ENCODE results near the gene CYS1.

CYS1 gene

DNA sequence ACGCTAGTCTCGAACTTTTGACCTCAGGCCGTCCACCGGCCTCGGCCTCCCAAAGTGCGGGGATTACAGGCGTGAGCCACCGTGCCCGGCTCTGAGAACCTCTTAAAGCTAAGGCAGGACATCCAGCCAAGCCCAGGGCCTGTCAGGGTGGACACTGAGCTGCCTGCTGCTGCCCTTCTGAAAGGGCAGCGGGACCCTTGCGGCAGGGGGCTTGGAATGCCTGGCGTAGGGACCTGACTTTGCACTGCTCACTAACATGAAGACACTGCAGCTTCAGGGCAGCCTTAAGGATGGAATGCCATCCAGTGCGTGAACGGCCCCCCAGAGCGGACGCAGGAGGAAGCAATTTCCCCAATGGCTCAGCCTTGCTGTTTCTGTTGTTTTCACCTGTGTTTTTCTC is 9.0 kb downstream of the CYS1 start:
- Mint-ChIP-seq H3K9me3 (peaks cover 5% of the 10 kb centered on the region), H3K27ac (no peak overlapping the region)

DNA sequence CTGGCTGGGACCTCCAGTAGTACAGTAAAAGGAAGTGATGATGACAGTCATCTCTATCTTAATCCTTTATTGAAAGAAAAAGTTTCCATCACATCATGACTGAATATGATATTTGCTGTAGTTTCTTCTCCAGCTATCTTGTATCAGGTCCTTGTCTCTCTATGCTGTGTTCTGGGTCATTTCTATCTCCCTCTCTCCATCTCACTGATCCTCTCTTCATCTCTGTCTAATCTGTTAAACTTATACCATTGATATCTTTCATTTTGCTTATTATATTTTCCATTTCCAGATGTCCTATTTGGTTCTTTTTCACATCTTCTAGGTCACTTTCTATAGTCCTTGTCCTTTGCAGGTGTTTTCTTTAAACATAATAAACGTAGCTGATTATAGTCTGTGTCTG is 12.3 kb downstream of the CYS1 start:
- H3K4me1 Mint-ChIP-seq (ENCODE audit: low read depth) = peaks cover 6% of the 10 kb centered on the region
- no peak overlapping the region for H3K27ac Mint-ChIP-seq
- H3K27me3 Mint-ChIP-seq = peaks cover 11% of the 10 kb centered on the region
- no peaks in the 10 kb centered on the region for H3K36me3 Mint-ChIP-seq (ENCODE audit: low read depth)
- H3K9me3 Mint-ChIP-seq = peaks cover 5% of the 10 kb centered on the region
- no peak overlapping the region for H3K4me3 Mint-ChIP-seq

More for the DNA sequence above, 9.0 kb downstream of the CYS1 start:
- Mint-ChIP-seq H3K4me1 (ENCODE audit: low read depth) (peaks cover 6% of the 10 kb centered on the region), H3K4me3 (no peak overlapping the region), H3K27me3 (peaks cover 37% of the 10 kb centered on the region), H3K36me3 (ENCODE audit: low read depth) (no peaks in the 10 kb centered on the region)

- peaks cover 5% of the 10 kb centered on the region for H3K9me3 Mint-ChIP-seq
- H3K36me3 Mint-ChIP-seq (ENCODE audit: low read depth) = no peaks in the 10 kb centered on the region
- peaks cover under 1% of the 10 kb centered on the region for H3K4me1 Mint-ChIP-seq (ENCODE audit: low read depth)
- H3K27ac Mint-ChIP-seq = no peak overlapping the region
- peaks cover 8% of the 10 kb centered on the region for H3K27me3 Mint-ChIP-seq
- H3K4me3 Mint-ChIP-seq = no peak overlapping the region
These were observed 12.9 kb downstream of the CYS1 start for GRCh38 chr2:10067330-10067729.

DNA sequence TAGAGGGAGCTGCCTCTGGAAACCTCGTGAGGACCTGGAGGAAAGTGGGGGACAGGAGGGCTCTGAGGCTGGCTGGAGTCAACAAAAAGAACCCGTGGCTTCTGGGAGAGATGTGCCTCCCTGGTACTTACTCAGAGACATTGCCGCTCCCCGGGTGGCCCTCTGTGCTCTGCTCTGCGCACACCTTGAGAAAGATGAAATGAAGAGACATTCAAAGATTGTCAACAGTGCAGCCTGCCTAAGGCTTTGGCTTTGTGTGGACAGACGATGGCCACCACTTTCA is 14.5 kb downstream of the CYS1 start:
- Mint-ChIP-seq H3K27ac (no peak overlapping the region), H3K36me3 (ENCODE audit: low read depth) (no peaks in the 10 kb centered on the region), H3K27me3 (peaks cover 4% of the 10 kb centered on the region), H3K9me3 (peaks cover 5% of the 10 kb centered on the region), H3K4me1 (ENCODE audit: low read depth) (no peaks in the 10 kb centered on the region), H3K4me3 (no peak overlapping the region)

DNA sequence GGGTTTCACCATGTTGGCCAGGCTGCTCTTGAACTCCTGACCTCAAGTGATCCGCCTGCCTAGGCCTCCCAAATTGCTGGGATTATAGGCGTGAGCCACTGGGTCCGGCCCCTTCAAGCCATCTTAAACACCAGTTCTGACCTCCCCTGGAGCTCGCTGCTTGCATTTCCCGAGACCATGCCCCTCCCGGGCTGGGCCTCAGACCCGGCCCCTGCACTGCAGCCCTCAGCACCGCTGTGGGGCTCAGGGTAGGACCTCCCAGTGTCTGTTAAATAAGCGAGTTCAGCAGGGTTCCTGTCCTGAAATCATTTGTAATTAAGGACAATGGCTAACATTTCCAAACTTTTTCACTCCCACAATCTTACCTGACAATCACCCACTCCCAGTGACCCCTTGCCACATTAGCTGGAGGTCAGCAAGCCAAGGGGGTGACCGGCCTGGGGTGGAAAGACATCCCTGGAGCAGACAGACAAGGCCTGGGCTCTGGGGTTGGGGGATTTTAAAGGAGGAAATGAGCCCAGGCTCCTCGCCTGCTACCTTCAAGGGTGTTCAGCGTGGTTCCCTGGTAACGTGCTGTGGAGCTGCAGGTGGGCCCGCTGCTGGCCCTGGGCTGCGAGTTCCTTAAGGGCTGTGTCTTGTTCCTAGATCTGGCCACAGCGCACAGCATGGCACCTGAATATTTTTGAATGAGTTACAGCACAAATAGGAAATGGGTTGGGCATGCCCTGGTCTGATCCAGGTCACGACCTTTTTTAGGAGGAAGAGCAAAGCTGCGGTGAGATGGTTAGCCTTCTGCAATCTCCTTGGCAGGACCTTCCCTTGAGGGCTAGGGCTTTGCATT is 15.1 kb downstream of the CYS1 start:
- H3K27ac Mint-ChIP-seq = no peak overlapping the region
- H3K36me3 Mint-ChIP-seq (ENCODE audit: low read depth) = no peaks in the 10 kb centered on the region
- no peaks in the 10 kb centered on the region for H3K4me1 Mint-ChIP-seq (ENCODE audit: low read depth)
- peaks cover 4% of the 10 kb centered on the region for H3K27me3 Mint-ChIP-seq
- H3K9me3 Mint-ChIP-seq = peaks cover 5% of the 10 kb centered on the region
- no peak overlapping the region for H3K4me3 Mint-ChIP-seq

GRCh38 chr2:10063566-10063965 is 16.6 kb downstream of the CYS1 start:
- H3K27me3 Mint-ChIP-seq = peaks cover 4% of the 10 kb centered on the region
- H3K4me1 Mint-ChIP-seq (ENCODE audit: low read depth) = no peaks in the 10 kb centered on the region
- H3K27ac Mint-ChIP-seq = no peak overlapping the region
- H3K36me3 Mint-ChIP-seq (ENCODE audit: low read depth) = no peaks in the 10 kb centered on the region
- H3K9me3 Mint-ChIP-seq = peaks cover 5% of the 10 kb centered on the region
- H3K4me3 Mint-ChIP-seq = no peak overlapping the region

- H3K4me1 Mint-ChIP-seq (ENCODE audit: low read depth) = no peaks in the 10 kb centered on the region
These were observed 17.3 kb downstream of the CYS1 start for GRCh38 chr2:10062931-10063365.

GRCh38 chr2:10061221-10061925 is 18.8 kb downstream of the CYS1 start:
- Mint-ChIP-seq H3K4me3 (no peak overlapping the region), H3K4me1 (ENCODE audit: low read depth) (peaks cover 7% of the 10 kb centered on the region), H3K9me3 (no peaks in the 10 kb centered on the region), H3K36me3 (ENCODE audit: low read depth) (no peaks in the 10 kb centered on the region), H3K27ac (no peak overlapping the region), H3K27me3 (peaks cover 10% of the 10 kb centered on the region)

More at GRCh38 chr2:10062931-10063365, 17.3 kb downstream of the CYS1 start:
- H3K4me3 Mint-ChIP-seq = no peak overlapping the region
- H3K27me3 Mint-ChIP-seq = peaks cover 4% of the 10 kb centered on the region
- no peak overlapping the region for H3K27ac Mint-ChIP-seq
- peaks cover 3% of the 10 kb centered on the region for H3K9me3 Mint-ChIP-seq
- no peaks in the 10 kb centered on the region for H3K36me3 Mint-ChIP-seq (ENCODE audit: low read depth)

DNA sequence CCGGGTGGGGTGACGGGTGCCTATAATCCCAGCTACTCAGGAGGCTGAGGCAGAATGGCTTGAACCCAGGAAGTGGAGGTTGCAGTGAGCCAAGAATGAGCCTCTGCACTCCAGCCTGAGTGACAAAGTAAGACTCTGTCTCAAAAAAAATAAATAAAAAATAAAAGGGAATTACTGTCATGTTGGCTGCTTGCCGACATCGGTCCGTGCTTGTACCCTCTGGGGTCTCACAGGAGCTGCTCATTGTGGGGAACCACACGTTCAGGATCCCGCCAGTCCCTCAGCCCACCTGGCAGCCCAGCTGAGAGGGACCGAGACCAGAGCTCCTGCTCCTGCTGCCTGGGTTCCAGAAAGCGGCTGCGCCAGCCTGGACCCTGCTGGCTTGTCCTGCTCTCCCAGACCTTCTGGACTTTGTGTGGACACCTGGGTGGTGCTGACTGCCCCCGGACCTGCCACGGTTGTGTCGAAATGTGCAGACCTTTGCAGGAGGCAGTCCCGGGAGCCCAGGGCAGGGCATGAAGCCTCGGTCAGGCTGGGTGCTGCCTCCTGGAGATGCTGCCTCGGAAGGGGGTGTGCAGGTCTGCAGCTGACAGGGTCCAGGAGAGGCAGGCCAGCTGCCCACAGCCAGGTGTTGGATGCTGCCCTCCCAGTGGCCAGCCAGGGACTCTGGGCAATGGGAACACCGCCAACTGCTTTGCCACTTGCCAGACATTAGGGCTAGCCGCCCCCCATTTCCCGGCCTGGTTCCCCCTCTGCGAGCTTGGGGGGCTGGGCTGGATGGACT is 20.5 kb downstream of the CYS1 start:
- Mint-ChIP-seq H3K27ac (no peak overlapping the region), H3K4me1 (ENCODE audit: low read depth) (peaks cover 7% of the 10 kb centered on the region), H3K4me3 (no peak overlapping the region), H3K36me3 (ENCODE audit: low read depth) (no peaks in the 10 kb centered on the region), H3K9me3 (no peaks in the 10 kb centered on the region), H3K27me3 (peaks cover 6% of the 10 kb centered on the region)

- Mint-ChIP-seq H3K36me3 (ENCODE audit: low read depth) (peaks cover 7% of the 10 kb centered on the region), H3K27me3 (peaks cover 6% of the 10 kb centered on the region), H3K4me1 (ENCODE audit: low read depth) (peaks cover 7% of the 10 kb centered on the region), H3K9me3 (no peaks in the 10 kb centered on the region), H3K27ac (no peak overlapping the region), H3K4me3 (no peak overlapping the region)
These were observed 21.2 kb downstream of the CYS1 start for GRCh38 chr2:10059016-10059351.

- H3K27me3 Mint-ChIP-seq = peaks cover 6% of the 10 kb centered on the region
- peaks cover 11% of the 10 kb centered on the region for H3K36me3 Mint-ChIP-seq (ENCODE audit: low read depth)
- H3K9me3 Mint-ChIP-seq = no peaks in the 10 kb centered on the region
- H3K4me3 Mint-ChIP-seq = no peak overlapping the region
- H3K27ac Mint-ChIP-seq = no peak overlapping the region
- H3K4me1 Mint-ChIP-seq (ENCODE audit: low read depth) = peaks cover 7% of the 10 kb centered on the region
These were observed 21.8 kb downstream of the CYS1 start for GRCh38 chr2:10058251-10059015.

GRCh38 chr2:10057231-10058107 is 22.7 kb downstream of the CYS1 start:
- Mint-ChIP-seq H3K9me3 (no peaks in the 10 kb centered on the region), H3K4me1 (ENCODE audit: low read depth) (peaks cover 7% of the 10 kb centered on the region), H3K27me3 (peaks cover 6% of the 10 kb centered on the region), H3K27ac (no peak overlapping the region), H3K4me3 (no peak overlapping the region), H3K36me3 (ENCODE audit: low read depth) (peaks cover 18% of the 10 kb centered on the region)

DNA sequence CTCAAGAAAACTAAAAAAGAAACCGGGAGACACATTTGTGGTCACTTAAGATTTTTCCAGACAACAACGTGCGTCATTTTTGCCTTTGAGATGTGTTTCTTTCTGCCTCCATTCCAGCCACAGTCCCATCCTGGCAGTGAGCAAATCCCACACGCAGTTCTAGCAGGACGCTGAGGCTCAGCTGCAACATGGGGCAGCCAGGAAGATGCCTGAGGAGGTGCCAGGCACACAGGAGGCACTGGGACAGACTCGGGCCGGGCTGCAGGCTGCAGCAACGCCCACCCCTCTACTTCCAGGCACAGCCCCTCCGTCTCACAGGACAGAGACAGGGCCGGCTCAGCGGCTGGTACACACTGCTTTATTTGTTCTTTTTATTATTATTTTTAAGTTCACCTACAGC is 23.8 kb downstream of the CYS1 start:
- no peak overlapping the region for H3K27ac Mint-ChIP-seq
- peaks cover 24% of the 10 kb centered on the region for H3K36me3 Mint-ChIP-seq (ENCODE audit: low read depth)
- H3K4me3 Mint-ChIP-seq = no peak overlapping the region
- H3K4me1 Mint-ChIP-seq (ENCODE audit: low read depth) = peaks cover 7% of the 10 kb centered on the region
- no peaks in the 10 kb centered on the region for H3K9me3 Mint-ChIP-seq
- peaks cover 6% of the 10 kb centered on the region for H3K27me3 Mint-ChIP-seq

DNA sequence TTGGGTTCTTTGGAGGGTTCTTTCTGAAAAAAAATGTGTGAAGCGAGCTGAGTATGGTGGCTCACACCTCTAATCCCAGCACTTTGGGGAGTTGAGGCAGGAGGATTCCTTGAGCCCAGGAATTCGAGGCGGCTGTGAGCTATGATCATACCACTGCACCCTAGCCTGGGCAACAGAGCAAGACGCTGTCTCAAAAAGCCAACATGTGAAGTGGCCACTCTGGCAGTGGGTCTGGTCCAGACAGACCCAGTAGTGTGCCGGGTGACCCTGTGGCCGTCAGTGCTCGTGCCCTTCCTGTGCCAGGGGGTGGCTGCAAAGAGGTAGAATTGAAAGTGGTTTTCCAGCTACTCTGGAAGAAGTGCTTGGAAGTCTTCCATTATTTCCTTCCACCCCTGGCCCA is 25.2 kb downstream of the CYS1 start:
- H3K27me3 Mint-ChIP-seq = peaks cover 6% of the 10 kb centered on the region

More for the DNA sequence above, 25.2 kb downstream of the CYS1 start:
- Mint-ChIP-seq H3K4me1 (ENCODE audit: low read depth) (peaks cover 7% of the 10 kb centered on the region), H3K36me3 (ENCODE audit: low read depth) (peaks cover 24% of the 10 kb centered on the region), H3K4me3 (no peak overlapping the region), H3K27ac (no peak overlapping the region), H3K9me3 (no peaks in the 10 kb centered on the region)

Data from stimulated activated naive CD8-positive, alpha-beta T cell treated with anti-CD3 and anti-CD28 coated beads, Interleukin-15, Interleukin-2, amounts not matched to agents 100 ng/mL and 50 ng/mL, for 24 hours (primary cell).